ENCODE measurements around the gene DDAH1. TPM values are rescaled to one million over a fixed set of nuclear protein-coding genes. Genes with fewer than 3 reads are reported as not detected.

DDAH1 gene
- total and polyA plus RNA-seq, 2 of the 8 experiments (the other 6 are each of a cell fraction or from before 2014, with no cell fraction given): 22.8 to 54.5 TPM

- no peak overlapping the region for H3K27ac ChIP-seq (ENCODE audit: low read depth, low read length)
- H2BK5ac ChIP-seq (ENCODE audit: low read depth, low read length): no peak overlapping the region
- no peaks in the 10 kb centered on the region for H3K9me3 ChIP-seq (ENCODE audit: insufficient read depth in 2 of 2, low read depth in 1 of 2, low read length in 1 of 2)
- DNase-seq (ENCODE audit: low read depth in 1 of 2, low spot score in 2 of 2): no peak
- ChIA-PET CTCF (ENCODE audit: partially characterized antibody) (interaction anchor here (1.0 to 1.8 kb wide), 4 partner anchors 9 to 91 kb away, joined by 3 to 6 read pairs (median 4); no protein-coding TSS in a partner anchor), POLR2A (ENCODE audit: partially characterized antibody) (interaction anchor here (0.7 kb wide), 1 partner anchor 12 kb away, joined by 3 read pairs; no protein-coding TSS in a partner anchor)
- H2BK120ac ChIP-seq (replicated peaks; ENCODE audit: low read depth, low read length): no peak overlapping the region
- no peak overlapping the region for H2BK15ac ChIP-seq (ENCODE audit: low read length)
- no peaks in the 10 kb centered on the region for H3K79me2 ChIP-seq (ENCODE audit: control insufficient read depth in 1 of 2, insufficient read depth in 2 of 2, low read length in 2 of 2)
- no peaks in the 10 kb centered on the region for H3K79me1 ChIP-seq (ENCODE audit: low read depth, low read length)
- no peak overlapping the region for H3K14ac ChIP-seq (ENCODE audit: insufficient read length)
- H3K4me1 ChIP-seq (replicated peaks in 1 of 4; ENCODE audit: control insufficient read depth in 3 of 4, insufficient read depth in 4 of 4, low read length in 3 of 4): no peaks in the 10 kb centered on the region
- H2BK20ac ChIP-seq (ENCODE audit: low read length): no peak overlapping the region
- no peak for FAIRE-seq
- H3K4ac ChIP-seq (replicated peaks; ENCODE audit: insufficient read length, low read depth, low read length): no peak overlapping the region
- no peak overlapping the region for H4K8ac ChIP-seq (ENCODE audit: extremely low read depth, insufficient read depth, low read length)
- no peaks in the 10 kb centered on the region for H4K20me1 ChIP-seq (replicated peaks in 1 of 2; ENCODE audit: control insufficient read depth in 1 of 2, insufficient read depth in 2 of 2, low read length in 2 of 2)
- 89% methylated on average over 1 of the region's 1 CpG; no CpG with 5 or more reads in 1 of the 2 experiments for WGBS, 2 experiments (ENCODE audit: extremely low coverage in 1 of 2, insufficient coverage in 1 of 2, insufficient read length in 1 of 2, insufficient replicate concordance in 2 of 2, low coverage in 1 of 2, low lambda C conversion rate in 2 of 2, missing lambda C conversion rate in 1 of 2)
- no peaks in the 10 kb centered on the region for H3K23me2 ChIP-seq (ENCODE audit: low read depth, low read length)
- H3K4me2 ChIP-seq (ENCODE audit: insufficient read depth in 1 of 2, low read depth in 2 of 2, low read length in 2 of 2): no peak overlapping the region
- no peak overlapping the region for H3K9ac ChIP-seq (replicated peaks in 1 of 4; ENCODE audit: extremely low read depth in 1 of 4, low read depth in 3 of 4, low read length in 3 of 4)
- H4K5ac ChIP-seq (ENCODE audit: insufficient read length, low read depth, low read length): no peak overlapping the region
- H3K23ac ChIP-seq (ENCODE audit: insufficient read length): no peak overlapping the region
- no peaks in the 10 kb centered on the region for H3K36me3 ChIP-seq (ENCODE audit: control insufficient read depth in 2 of 4, insufficient read depth in 4 of 4, low read length in 3 of 4)
- no peak overlapping the region for H3K4me3 ChIP-seq (ENCODE audit: extremely low read depth in 1 of 4, insufficient read depth in 2 of 4, low read depth in 3 of 4, low read length in 4 of 4)
- no peak overlapping the region for H4K91ac ChIP-seq (replicated peaks; ENCODE audit: insufficient read length, low read length)
- no peak overlapping the region for H3K18ac ChIP-seq (ENCODE audit: extremely low read depth, low read length)
- no peaks in the 10 kb centered on the region for H3K27me3 ChIP-seq (replicated peaks in 1 of 4; ENCODE audit: control insufficient read depth in 3 of 4, extremely low read depth in 1 of 4, insufficient read depth in 3 of 4, low read length in 3 of 4)
- H3K56ac ChIP-seq (replicated peaks; ENCODE audit: insufficient read length, low read depth, low read length): no peak overlapping the region
- H2AK5ac ChIP-seq (ENCODE audit: low read depth, low read length): no peak overlapping the region
- peak overlapping the region; percentile 78 for H2AFZ ChIP-seq (ENCODE audit: low read length)
- H2BK12ac ChIP-seq (ENCODE audit: low read depth, low read length): no peak overlapping the region
- TF ChIP-seq YY1 (IDR thresholded peaks at IDR 0.05; ENCODE audit: low read depth, low read length) (no peak), SP4 (IDR thresholded peaks at IDR 0.05; ENCODE audit: low read length) (no peak), SIN3A (conservative IDR thresholded peaks at IDR 0.05 in 1 of 2, IDR thresholded peaks at IDR 0.05 in 1 of 2; ENCODE audit: low read depth in 1 of 2, low read length in 2 of 2) (no peak), KDM1A (IDR thresholded peaks at IDR 0.05; ENCODE audit: borderline replicate concordance, low read length) (no peak), KDM5A (IDR thresholded peaks at IDR 0.05; ENCODE audit: low read length) (no peak), POLR2A (IDR thresholded peaks at IDR 0.05; ENCODE audit: control extremely low read depth in 1 of 2, low read depth in 2 of 2, low read length in 2 of 2) (no peak), HDAC2 (IDR thresholded peaks at IDR 0.05; ENCODE audit: borderline replicate concordance in 1 of 2, low read depth in 2 of 2, low read length in 2 of 2) (no peak), ATF3 (IDR thresholded peaks at IDR 0.05; ENCODE audit: insufficient read depth, low read depth, low read length) (no peak), BRCA1 (IDR thresholded peaks at IDR 0.05; ENCODE audit: low read depth, low read length) (no peak), SUZ12 (IDR thresholded peaks at IDR 0.05; ENCODE audit: low read length) (no peak)
Observed at GRCh38 chr1:85494074-85494903, 29.3 kb upstream of the DDAH1 start.
